AML-193 (cell line): Measurements from ENCODE around the gene FBXW12.

Experiments
- DNase-seq, 2 experiments: peaks; one replicate each; lab custom pipeline; 2025; lab: John Stamatoyannopoulos, UW

FBXW12 gene

GRCh38 chr3:48407542-48408099 lies 35.6 kb downstream of the FBXW12 start:
- DNase-seq, result no peak

GRCh38 chr3:48408823-48409281 lies 36.8 kb downstream of the FBXW12 start:
- peak; percentile 21 to 30 for DNase-seq

GRCh38 chr3:48409291-48410201 lies 37.5 kb downstream of the FBXW12 start:
- DNase-seq, result no peak

- no peak for DNase-seq
Observed at GRCh38 chr3:48410205-48411040, 38.4 kb downstream of the FBXW12 start.

- DNase-seq, result no peak
Observed at GRCh38 chr3:48411041-48411588, 39.1 kb downstream of the FBXW12 start.

- no peak for DNase-seq
Observed at GRCh38 chr3:48411606-48412374, 39.8 kb downstream of the FBXW12 start.

- DNase-seq, result no peak
Observed at GRCh38 chr3:48412375-48413001, 40.5 kb downstream of the FBXW12 start.

GRCh38 chr3:48413086-48413485 lies 41.1 kb downstream of the FBXW12 start:
- no peak for DNase-seq

GRCh38 chr3:48413611-48414010 lies 41.6 kb downstream of the FBXW12 start:
- DNase-seq, result no peak

- DNase-seq, result no peak
Observed at GRCh38 chr3:48414376-48415250, 42.6 kb downstream of the FBXW12 start.

- DNase-seq, result no peak
Observed at GRCh38 chr3:48415251-48415953, 43.4 kb downstream of the FBXW12 start.

- no peak for DNase-seq
Observed at GRCh38 chr3:48416091-48416505, 44.1 kb downstream of the FBXW12 start.

GRCh38 chr3:48416546-48416945 lies 44.5 kb downstream of the FBXW12 start:
- DNase-seq, result no peak

GRCh38 chr3:48417529-48418108 lies 45.6 kb downstream of the FBXW12 start:
- DNase-seq, result no peak

- no peak for DNase-seq
Observed at GRCh38 chr3:48418140-48418539, 46.1 kb downstream of the FBXW12 start.

- DNase-seq, result no peak
Observed at GRCh38 chr3:48418651-48419050, 46.6 kb downstream of the FBXW12 start.

- no peak for DNase-seq
Observed at GRCh38 chr3:48419149-48419548, 47.1 kb downstream of the FBXW12 start.

- DNase-seq, result no peak
Observed at GRCh38 chr3:48419597-48419996, 47.6 kb downstream of the FBXW12 start.

GRCh38 chr3:48420561-48420960 lies 48.5 kb downstream of the FBXW12 start:
- DNase-seq, result no peak
